Tibial artery (tissue), 4 donors: ENCODE measurements around the gene RFXAP.

ENCODE experiments used
- DNase-seq, 2 donors: peaks; one replicate each; pipeline ENCODE4 v3.0.0-alpha.2; 2019
- H3K27ac ChIP-seq, 2 donors: fragments of 200-600 bp; sonication (generic) in 1 of 2; 1 replicate in 1 of 2; 2 replicates in 1 of 2; pipeline ENCODE4 v1.5.1; 2018 to 2019; ENCODE audit warnings: mild to moderate bottlenecking in 1 of 2
- H3K27me3 ChIP-seq, 2 donors: fragments of 200-600 bp; sonication (generic) in 1 of 2; one replicate each; pipeline versions ENCODE4 v1.5.1 to v1.6.0; 2016 to 2019
- H3K36me3 ChIP-seq, 3 donors: fragments of 200-600 bp; sonication (generic) in 2 of 3; one replicate each; pipeline ENCODE4 v1.5.1; 2016 to 2019; ENCODE audit warnings: mild to moderate bottlenecking in 2 of 3
- H3K4me1 ChIP-seq, 4 donors: fragments of 200-600 bp; sonication (generic) in 2 of 4; 1 replicate in 3 of 4; 2 replicates in 1 of 4; pipeline ENCODE4 v1.5.1; 2016 to 2019
- H3K4me3 ChIP-seq, 2 donors: fragments of 200-600 bp; sonication (generic) in 1 of 2; 1 replicate in 1 of 2; 2 replicates in 1 of 2; pipeline ENCODE4 v1.5.1; 2018 to 2019; ENCODE audit warnings: mild to moderate bottlenecking in 2 of 2
- H3K9me3 ChIP-seq, 3 donors: fragments of 200-600 bp; sonication (generic) in 1 of 3; one replicate each; pipeline ENCODE4 v1.5.1; 2016 to 2019
- CTCF ChIP-seq, 2 experiments: fragments of 200-600 bp in 1 of 2; fragments of 450-650 bp in 1 of 2; IDR thresholded peaks; one replicate each; pipeline ENCODE4 v1.5.1; 2017 to 2019; ENCODE audit warnings: antibody characterized with exemption in 2 of 2, mild to moderate bottlenecking in 1 of 2, moderate library complexity in 1 of 2
- intact Hi-C: fragments of 100-400 bp; cut with DNase I; formaldehyde crosslinking; loops from one replicate; pipeline ENCODE4 v1.15.0; 2023; ENCODE audit warnings: low total_unique reads

RFXAP gene

GRCh38 chr13:36857253-36857652, 38.2 kb downstream of the RFXAP start:
- no peak overlapping the region for H3K27ac ChIP-seq
- no peak overlapping the region for H3K4me3 ChIP-seq
- H3K27me3 ChIP-seq = no peaks in the 10 kb centered on the region
- peaks cover 13 to 26% (median 21%) of the 10 kb centered on the region in 3 donors for H3K36me3 ChIP-seq
- no peaks in the 10 kb centered on the region for H3K9me3 ChIP-seq
- intact Hi-C loops = no loop called here
- DNase-seq = no peak
- TF ChIP-seq CTCF (IDR thresholded peaks at IDR 0.05) = no peak
- no peaks in the 10 kb centered on the region for H3K4me1 ChIP-seq

GRCh38 chr13:36858290-36858689, 39.3 kb downstream of the RFXAP start:
- Histone ChIP-seq H3K4me3 (no peak overlapping the region), H3K27ac (no peak overlapping the region), H3K4me1 (no peaks in the 10 kb centered on the region), H3K9me3 (no peaks in the 10 kb centered on the region), H3K27me3 (no peaks in the 10 kb centered on the region), H3K36me3 (peaks cover 8 to 26% (median 18%) of the 10 kb centered on the region in 3 donors)
- TF ChIP-seq CTCF (IDR thresholded peaks at IDR 0.05) = peak; percentile 34 to 44
- intact Hi-C loops = loop anchor here (2.0 kb wide), 1 partner anchor 123 kb away; no protein-coding TSS in a partner anchor
- DNase-seq = no peak

GRCh38 chr13:36859259-36859658, 40.2 kb downstream of the RFXAP start:
- no peak for DNase-seq
- H3K4me3 ChIP-seq = no peak overlapping the region
- no peak overlapping the region for H3K27ac ChIP-seq
- TF ChIP-seq CTCF (IDR thresholded peaks at IDR 0.05) = no peak
- intact Hi-C loops = loop anchor here (2.0 kb wide), 1 partner anchor 122 kb away; no protein-coding TSS in a partner anchor
- no peaks in the 10 kb centered on the region for H3K9me3 ChIP-seq
- H3K4me1 ChIP-seq = no peaks in the 10 kb centered on the region
- peaks cover 5 to 32% (median 21%) of the 10 kb centered on the region in 3 donors for H3K36me3 ChIP-seq
- H3K27me3 ChIP-seq = no peaks in the 10 kb centered on the region

- intact Hi-C loops = no loop called here
- no peaks in the 10 kb centered on the region for H3K27me3 ChIP-seq
- no peak overlapping the region for H3K4me3 ChIP-seq
- no peak overlapping the region for H3K27ac ChIP-seq
- no peaks in the 10 kb centered on the region for H3K4me1 ChIP-seq
- H3K36me3 ChIP-seq = peaks cover 28 to 48% (median 42%) of the 10 kb centered on the region in 3 donors
- no peak for TF ChIP-seq CTCF (IDR thresholded peaks at IDR 0.05)
- no peak for DNase-seq
- no peaks in the 10 kb centered on the region for H3K9me3 ChIP-seq
Measured at GRCh38 chr13:36862002-36862685, 43.1 kb downstream of the RFXAP start.

- intact Hi-C loops = no loop called here
- H3K4me3 ChIP-seq = no peak overlapping the region
- H3K27me3 ChIP-seq = no peaks in the 10 kb centered on the region
- no peaks in the 10 kb centered on the region for H3K4me1 ChIP-seq
- H3K27ac ChIP-seq = no peak overlapping the region
- no peak for TF ChIP-seq CTCF (IDR thresholded peaks at IDR 0.05)
- H3K9me3 ChIP-seq = no peaks in the 10 kb centered on the region
- no peak for DNase-seq
- H3K36me3 ChIP-seq = peaks cover 30 to 50% (median 48%) of the 10 kb centered on the region in 3 donors
Measured at GRCh38 chr13:36862722-36863121, 43.7 kb downstream of the RFXAP start.
